Peyer's patch (tissue), 4 donors: ENCODE measurements around the gene HBEGF.

ENCODE experiments used
- CTCF ChIP-seq, 6 experiments: fragments of 450-650 bp in 4 of 6; fragments of 200-600 bp in 2 of 6; sonication (generic) in 1 of 6; IDR thresholded peaks; one replicate each; pipeline ENCODE4 v1.5.1; 2017 to 2019; ENCODE audit warnings: antibody characterized with exemption in 6 of 6, mild to moderate bottlenecking in 3 of 6, moderate library complexity in 1 of 6
- POLR2A ChIP-seq, 2 donors: fragments of 450-650 bp; IDR thresholded peaks; one replicate each; pipeline ENCODE4 v1.5.1; 2017; ENCODE audit warnings: antibody characterized with exemption in 2 of 2, mild to moderate bottlenecking in 2 of 2, moderate library complexity in 2 of 2

- no peak for TF ChIP-seq CTCF (IDR thresholded peaks at IDR 0.05)
- TF ChIP-seq POLR2A (IDR thresholded peaks at IDR 0.05), result no peak
Observed at GRCh38 chr5:140295414-140295813, 51.0 kb downstream of the HBEGF start.
